ENCODE data around the gene CHAF1A. TPM values are rescaled to one million over a fixed set of nuclear protein-coding genes. Genes with fewer than 3 reads are reported as not detected.

The CHAF1A gene, protein sequence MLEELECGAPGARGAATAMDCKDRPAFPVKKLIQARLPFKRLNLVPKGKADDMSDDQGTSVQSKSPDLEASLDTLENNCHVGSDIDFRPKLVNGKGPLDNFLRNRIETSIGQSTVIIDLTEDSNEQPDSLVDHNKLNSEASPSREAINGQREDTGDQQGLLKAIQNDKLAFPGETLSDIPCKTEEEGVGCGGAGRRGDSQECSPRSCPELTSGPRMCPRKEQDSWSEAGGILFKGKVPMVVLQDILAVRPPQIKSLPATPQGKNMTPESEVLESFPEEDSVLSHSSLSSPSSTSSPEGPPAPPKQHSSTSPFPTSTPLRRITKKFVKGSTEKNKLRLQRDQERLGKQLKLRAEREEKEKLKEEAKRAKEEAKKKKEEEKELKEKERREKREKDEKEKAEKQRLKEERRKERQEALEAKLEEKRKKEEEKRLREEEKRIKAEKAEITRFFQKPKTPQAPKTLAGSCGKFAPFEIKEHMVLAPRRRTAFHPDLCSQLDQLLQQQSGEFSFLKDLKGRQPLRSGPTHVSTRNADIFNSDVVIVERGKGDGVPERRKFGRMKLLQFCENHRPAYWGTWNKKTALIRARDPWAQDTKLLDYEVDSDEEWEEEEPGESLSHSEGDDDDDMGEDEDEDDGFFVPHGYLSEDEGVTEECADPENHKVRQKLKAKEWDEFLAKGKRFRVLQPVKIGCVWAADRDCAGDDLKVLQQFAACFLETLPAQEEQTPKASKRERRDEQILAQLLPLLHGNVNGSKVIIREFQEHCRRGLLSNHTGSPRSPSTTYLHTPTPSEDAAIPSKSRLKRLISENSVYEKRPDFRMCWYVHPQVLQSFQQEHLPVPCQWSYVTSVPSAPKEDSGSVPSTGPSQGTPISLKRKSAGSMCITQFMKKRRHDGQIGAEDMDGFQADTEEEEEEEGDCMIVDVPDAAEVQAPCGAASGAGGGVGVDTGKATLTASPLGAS
- total RNA-seq: 28.9 TPM
- 1 to 10 TPM; 2.6 to 5.5 (median 3.6) TPM for polyA plus RNA-seq

- Mint-ChIP-seq H3K27ac (peak within 1 kb of the TSS; percentile 87 to 98 (median 97)), H3K27me3 (no peaks in the 10 kb centered on the region), H3K9me3 (no peaks in the 10 kb centered on the region), H3K4me1 (peaks cover 11 to 61% (median 41%) of the 10 kb centered on the region in 4 donors), H3K36me3 (peaks cover 8% of the 10 kb centered on the region), H3K4me3 (peak within 1 kb of the TSS; percentile 86 to 92 (median 90))
- ATAC-seq (ENCODE audit: low read depth in 2 of 2) (peak; percentile 91), DNase-seq (peak; percentile 99 to 100 (median 100))
- Histone ChIP-seq H3K4me1 (ENCODE audit: control insufficient read depth, insufficient read depth, low read length, poor library complexity, severe bottlenecking) (peaks cover 45% of the 10 kb centered on the region), H3K9me3 (ENCODE audit: control insufficient read depth in 2 of 2, low read length in 2 of 2) (no peaks in the 10 kb centered on the region), H3K27ac (ENCODE audit: insufficient read depth, low read length, poor library complexity, severe bottlenecking) (peak within 1 kb of the TSS; percentile 98), H3K36me3 (ENCODE audit: control insufficient read depth, insufficient read depth, low read length) (no peaks in the 10 kb centered on the region), H3K27me3 (ENCODE audit: control insufficient read depth, insufficient read depth, low read length) (no peaks in the 10 kb centered on the region), H3K4me3 (ENCODE audit: low read depth, low read length) (peak within 1 kb of the TSS; percentile 87)
Measured at GRCh38 chr19:4402171-4403004, at the start of gene CHAF1A. Gene CHAF1A (plus strand): TSS chr19:4402640. CDS start chr19:4402763, 123 bp downstream.

- Histone ChIP-seq H3K4me3 (ENCODE audit: low read depth, low read length) (no peak overlapping the region), H3K4me1 (ENCODE audit: control insufficient read depth, insufficient read depth, low read length, poor library complexity, severe bottlenecking) (no peaks in the 10 kb centered on the region), H3K27me3 (ENCODE audit: control insufficient read depth, insufficient read depth, low read length) (no peaks in the 10 kb centered on the region), H3K27ac (ENCODE audit: insufficient read depth, low read length, poor library complexity, severe bottlenecking) (peak overlapping the region; percentile 14), H3K36me3 (ENCODE audit: control insufficient read depth, insufficient read depth, low read length) (no peaks in the 10 kb centered on the region), H3K9me3 (ENCODE audit: control insufficient read depth in 2 of 2, low read length in 2 of 2) (no peaks in the 10 kb centered on the region)
- Mint-ChIP-seq H3K27ac (peak overlapping the region in 1 of 3 donors; percentile 32), H3K4me3 (no peak overlapping the region), H3K27me3 (no peaks in the 10 kb centered on the region), H3K36me3 (no peaks in the 10 kb centered on the region), H3K4me1 (peaks cover 0 to 2% (median 0%) of the 10 kb centered on the region in 4 donors), H3K9me3 (no peaks in the 10 kb centered on the region)
- peak; percentile 61 to 73 for ATAC-seq (ENCODE audit: low read depth in 2 of 2)
- DNase-seq: peak; percentile 34 to 75 (median 63)
Measured at GRCh38 chr19:4352701-4353121, 49.7 kb upstream of the CHAF1A start.

GRCh38 chr19:4354282-4354681 is 48.2 kb upstream of the CHAF1A start:
- H3K27ac Mint-ChIP-seq: no peak overlapping the region
- no peak overlapping the region for H3K4me3 Mint-ChIP-seq
- Histone ChIP-seq H3K9me3 (ENCODE audit: control insufficient read depth in 2 of 2, low read length in 2 of 2) (no peaks in the 10 kb centered on the region), H3K27ac (ENCODE audit: insufficient read depth, low read length, poor library complexity, severe bottlenecking) (no peak overlapping the region), H3K36me3 (ENCODE audit: control insufficient read depth, insufficient read depth, low read length) (peaks cover under 1% of the 10 kb centered on the region), H3K27me3 (ENCODE audit: control insufficient read depth, insufficient read depth, low read length) (no peaks in the 10 kb centered on the region), H3K4me1 (ENCODE audit: control insufficient read depth, insufficient read depth, low read length, poor library complexity, severe bottlenecking) (no peaks in the 10 kb centered on the region), H3K4me3 (ENCODE audit: low read depth, low read length) (no peak overlapping the region)
- DNase-seq: no peak
- ATAC-seq (ENCODE audit: low read depth in 2 of 2): no peak
- no peaks in the 10 kb centered on the region for H3K36me3 Mint-ChIP-seq
- H3K4me1 Mint-ChIP-seq: peaks cover 0 to 2% (median 0%) of the 10 kb centered on the region in 4 donors
- H3K27me3 Mint-ChIP-seq: no peaks in the 10 kb centered on the region
- no peaks in the 10 kb centered on the region for H3K9me3 Mint-ChIP-seq

- H3K27ac Mint-ChIP-seq: no peak overlapping the region
- no peaks in the 10 kb centered on the region for H3K27me3 Mint-ChIP-seq
- no peak for DNase-seq
Measured at GRCh38 chr19:4354897-4355296, 47.5 kb upstream of the CHAF1A start.

GRCh38 chr19:4357095-4357797 is 45.2 kb upstream of the CHAF1A start:
- no peak for DNase-seq

More at GRCh38 chr19:4354897-4355296, 47.5 kb upstream of the CHAF1A start:
- Histone ChIP-seq H3K4me3 (ENCODE audit: low read depth, low read length) (no peak overlapping the region), H3K36me3 (ENCODE audit: control insufficient read depth, insufficient read depth, low read length) (peaks cover 3% of the 10 kb centered on the region), H3K9me3 (ENCODE audit: control insufficient read depth in 2 of 2, low read length in 2 of 2) (no peaks in the 10 kb centered on the region), H3K27me3 (ENCODE audit: control insufficient read depth, insufficient read depth, low read length) (no peaks in the 10 kb centered on the region), H3K27ac (ENCODE audit: insufficient read depth, low read length, poor library complexity, severe bottlenecking) (no peak overlapping the region), H3K4me1 (ENCODE audit: control insufficient read depth, insufficient read depth, low read length, poor library complexity, severe bottlenecking) (no peaks in the 10 kb centered on the region)
- Mint-ChIP-seq H3K4me3 (no peak overlapping the region), H3K9me3 (no peaks in the 10 kb centered on the region), H3K4me1 (peaks cover 0 to 2% (median 0%) of the 10 kb centered on the region in 4 donors), H3K36me3 (no peaks in the 10 kb centered on the region)
- ATAC-seq (ENCODE audit: low read depth in 2 of 2): no peak

GRCh38 chr19:4357921-4358326 is 44.5 kb upstream of the CHAF1A start:
- DNase-seq: no peak
- no peak overlapping the region for H3K27ac ChIP-seq (ENCODE audit: insufficient read depth, low read length, poor library complexity, severe bottlenecking)
- no peak overlapping the region for H3K4me3 ChIP-seq (ENCODE audit: low read depth, low read length)
- no peaks in the 10 kb centered on the region for H3K9me3 ChIP-seq (ENCODE audit: control insufficient read depth in 2 of 2, low read length in 2 of 2)
- no peak overlapping the region for H3K4me3 Mint-ChIP-seq
- H3K36me3 ChIP-seq (ENCODE audit: control insufficient read depth, insufficient read depth, low read length): peaks cover 24% of the 10 kb centered on the region
- no peak overlapping the region for H3K27ac Mint-ChIP-seq
- peaks cover 0 to 2% (median 0%) of the 10 kb centered on the region in 4 donors for H3K4me1 Mint-ChIP-seq
- H3K27me3 ChIP-seq (ENCODE audit: control insufficient read depth, insufficient read depth, low read length): no peaks in the 10 kb centered on the region
- H3K9me3 Mint-ChIP-seq: no peaks in the 10 kb centered on the region
- no peak for ATAC-seq (ENCODE audit: low read depth in 2 of 2)
- no peaks in the 10 kb centered on the region for H3K4me1 ChIP-seq (ENCODE audit: control insufficient read depth, insufficient read depth, low read length, poor library complexity, severe bottlenecking)
- peaks cover 6% of the 10 kb centered on the region for H3K36me3 Mint-ChIP-seq
- no peaks in the 10 kb centered on the region for H3K27me3 Mint-ChIP-seq

More at GRCh38 chr19:4357095-4357797, 45.2 kb upstream of the CHAF1A start:
- ATAC-seq (ENCODE audit: low read depth in 2 of 2): no peak
- Mint-ChIP-seq H3K4me3 (no peak overlapping the region), H3K9me3 (no peaks in the 10 kb centered on the region), H3K27ac (no peak overlapping the region), H3K36me3 (peaks cover 6% of the 10 kb centered on the region), H3K4me1 (peaks cover 0 to 4% (median 0%) of the 10 kb centered on the region in 4 donors), H3K27me3 (no peaks in the 10 kb centered on the region)
- Histone ChIP-seq H3K27ac (ENCODE audit: insufficient read depth, low read length, poor library complexity, severe bottlenecking) (no peak overlapping the region), H3K4me3 (ENCODE audit: low read depth, low read length) (no peak overlapping the region), H3K27me3 (ENCODE audit: control insufficient read depth, insufficient read depth, low read length) (no peaks in the 10 kb centered on the region), H3K9me3 (ENCODE audit: control insufficient read depth in 2 of 2, low read length in 2 of 2) (no peaks in the 10 kb centered on the region), H3K4me1 (ENCODE audit: control insufficient read depth, insufficient read depth, low read length, poor library complexity, severe bottlenecking) (no peaks in the 10 kb centered on the region), H3K36me3 (ENCODE audit: control insufficient read depth, insufficient read depth, low read length) (peaks cover 18% of the 10 kb centered on the region)

Data from CD4-positive, CD25-positive, alpha-beta regulatory T cell (primary cell).